Endothelial cell of umbilical vein (primary cell): ENCODE results near the gene EPN1. TPM values are rescaled to one million over a fixed set of nuclear protein-coding genes. Genes with fewer than 3 reads are reported as not detected.

Experiments used
- BruUV-seq: library from RNA; stranded (reverse); fragments of 400-500 nt; replicated peaks from 2 replicates; lab custom pipeline; 2021; lab: Mats Ljungman, UMichigan
- CTCF ChIA-PET: fragments of 300-600, 350-600 bp; sonication (Branson Sonifier 250); formaldehyde crosslinking; loops from one replicate; lab custom pipeline; 2021; ENCODE audit warnings: antibody characterized with exemption, inconsistent platforms; lab: Charles Lee
- POLR2A ChIA-PET: fragments of 300-600, 350-600 bp; sonication (Branson Sonifier 250); formaldehyde crosslinking; loops from one replicate; lab custom pipeline; 2021; ENCODE audit warnings: antibody characterized with exemption, inconsistent platforms; lab: Charles Lee
- DNase-seq: peaks from one replicate; pipeline ENCODE4 v3.0.0-alpha.2; 2011; ENCODE audit warnings: low read depth, low spot score
- FAIRE-seq: peaks from 2 replicates; lab custom pipeline; 2011; peaks lifted over from hg19 to GRCh38; lab: Jason Lieb, UNC
- H2AFZ ChIP-seq: 2 replicates; pipeline ENCODE4 v1.6.0; 2012; ENCODE audit warnings: low read depth, low read length, control low read depth, inconsistent platforms
- H3K27ac ChIP-seq: 2 replicates; pipeline ENCODE4 v1.5.1; 2011; ENCODE audit warnings: low read depth, mild to moderate bottlenecking, control low read depth, low read length, moderate library complexity; ENCODE audit not compliant: insufficient read depth
- H3K27me3 ChIP-seq, 2 experiments: 2 replicates each; pipeline versions ENCODE4 v1.6.0 to v1.6.1; 2011; ENCODE audit warnings: low read length in 2 of 2, mixed read lengths in 1 of 2; ENCODE audit not compliant: control insufficient read depth in 2 of 2, insufficient read depth in 2 of 2
- H3K36me3 ChIP-seq, 2 experiments: 2 replicates in 1 of 2; 3 replicates in 1 of 2; pipeline ENCODE4 v1.5.1; 2011; ENCODE audit warnings: low read length in 2 of 2, mild to moderate bottlenecking in 1 of 2, moderate library complexity in 1 of 2; ENCODE audit not compliant: control insufficient read depth in 2 of 2, insufficient read depth in 2 of 2; ENCODE audit errors: extremely low read depth in 1 of 2
- H3K4me1 ChIP-seq: 3 replicates; pipeline ENCODE4 v1.5.1; 2011; ENCODE audit warnings: mild to moderate bottlenecking, low read length; ENCODE audit not compliant: control insufficient read depth, insufficient read depth; ENCODE audit errors: extremely low read depth
- H3K4me2 ChIP-seq: 2 replicates; pipeline ENCODE4 v1.6.1; 2011; ENCODE audit warnings: low read length, control low read depth, mixed read lengths; ENCODE audit not compliant: insufficient read depth
- H3K4me3 ChIP-seq, 3 experiments: fragments of 200-600 bp in 1 of 3; sonication (generic), shearing (Covaris generic) in 1 of 3; replicated peaks in 1 of 3; 2 replicates each; pipeline ENCODE4 v1.5.1; 2011 to 2016; ENCODE audit warnings: control low read depth in 3 of 3, low read length in 3 of 3, mild to moderate bottlenecking in 2 of 3, inconsistent platforms in 1 of 3, low read depth in 1 of 3, moderate library complexity in 1 of 3; ENCODE audit not compliant: insufficient read depth in 1 of 3
- H3K79me2 ChIP-seq: 2 replicates; pipeline ENCODE4 v1.6.0; 2012; ENCODE audit warnings: low read length, inconsistent platforms; ENCODE audit not compliant: control insufficient read depth, insufficient read depth
- H3K9ac ChIP-seq: replicated peaks from 2 replicates; pipeline ENCODE3; 2011; ENCODE audit warnings: low read length, control low read depth; ENCODE audit not compliant: insufficient read depth; ENCODE audit errors: extremely low read depth
- H3K9me1 ChIP-seq: replicated peaks from 3 replicates; pipeline ENCODE4 v1.6.0; 2011; ENCODE audit warnings: mild to moderate bottlenecking, low read length; ENCODE audit not compliant: control insufficient read depth, insufficient read depth; ENCODE audit errors: extremely low read depth
- H3K9me3 ChIP-seq: replicated peaks from 2 replicates; pipeline ENCODE4 v1.5.1; 2012; ENCODE audit warnings: low read length, inconsistent platforms; ENCODE audit not compliant: control insufficient read depth, insufficient read depth
- H4K20me1 ChIP-seq: replicated peaks from 2 replicates; pipeline ENCODE3; 2011; ENCODE audit warnings: mild to moderate bottlenecking, low read length; ENCODE audit not compliant: control insufficient read depth, insufficient read depth; ENCODE audit errors: extremely low read depth
- GATA2 ChIP-seq: IDR thresholded peaks from 2 replicates; pipeline ENCODE4 v1.7.0; 2011; ENCODE audit warnings: low read depth, mild to moderate bottlenecking, moderate library complexity, mixed read lengths, low read length; ENCODE audit not compliant: insufficient read length, insufficient read depth
- JUN ChIP-seq: IDR thresholded peaks from 2 replicates; pipeline ENCODE4 v1.6.1; 2011; ENCODE audit warnings: borderline replicate concordance, low read depth; ENCODE audit not compliant: insufficient read length, insufficient read depth
- MYC ChIP-seq: IDR thresholded peaks from one replicate; pipeline ENCODE4 v1.6.1; 2011; ENCODE audit warnings: mild to moderate bottlenecking, low read depth, low read length
- POLR2AphosphoS5 ChIP-seq: IDR thresholded peaks from 2 replicates; pipeline ENCODE4 v1.6.1; 2012; ENCODE audit warnings: low read depth, mild to moderate bottlenecking, control low read depth, low read length, moderate library complexity; ENCODE audit not compliant: insufficient read depth
- dilution Hi-C: fragments of 300-500 bp; cut with MboI; formaldehyde crosslinking; loops from one replicate; pipeline ENCODE4 v1.15.0; 2019; ENCODE audit warnings: low sequenced_read_pairs; ENCODE audit not compliant: extremely low pct_ligation_motif_present
- intact Hi-C: fragments of 100-400 bp; cut with micrococcal nuclease; formaldehyde crosslinking; loops from one replicate; pipeline ENCODE4 v1.10.0; 2022
- polyA plus RNA-seq, 4 experiments: library from polyadenylated mRNA; depleted of rRNA in 3 of 4; stranded (reverse) in 3 of 4; unstranded in 1 of 4; fragments of >200 nt; gene quantifications; 2 replicates each; pipeline versions ENCODE4 v1.2.1 to v1.2.3, GENCODE V29; 2011 to 2012; ENCODE audit warnings: missing spikeins in 1 of 4
- total RNA-seq: library from RNA; stranded (reverse); gene quantifications from 2 replicates; pipeline ENCODE4 v1.2.3, GENCODE V29; 2021
- TF ChIP-seq, protein P1 (sequence below), 2 donors: IDR thresholded peaks; 1 replicate in 1 of 2; 2 replicates in 1 of 2; pipeline ENCODE4 v1.5.1; 2011; ENCODE audit warnings: low read length in 2 of 2, mild to moderate bottlenecking in 2 of 2, moderate library complexity in 2 of 2, control low read depth in 1 of 2, inconsistent platforms in 1 of 2, low read depth in 1 of 2; ENCODE audit not compliant: insufficient read depth in 1 of 2; ENCODE audit errors: extremely low read depth in 1 of 2

Gene EPN1
- total and polyA plus RNA-seq, 2 donors (not counting 3 experiments of a cell fraction or from before 2014, with no cell fraction given), result 87.2 to 138 TPM

DNA sequence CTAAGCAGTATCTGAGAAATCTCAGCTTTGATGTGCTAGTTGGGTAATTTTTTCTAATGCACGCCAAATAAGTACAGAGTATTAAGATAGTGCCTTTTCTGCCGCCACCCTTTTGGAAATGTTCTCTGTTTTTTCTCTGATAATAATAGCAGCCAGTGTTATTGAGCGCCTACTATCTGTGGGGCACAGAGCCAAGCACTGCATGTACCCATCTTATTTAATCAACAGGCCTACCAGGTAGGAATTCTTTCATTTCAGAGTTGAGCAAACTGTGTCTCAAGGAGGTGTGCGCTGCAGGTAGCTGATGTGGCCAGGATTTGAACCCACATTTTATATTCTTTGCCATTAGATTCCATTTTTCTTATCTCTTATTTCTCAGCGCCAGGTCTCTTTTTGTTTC is 1.4 kb downstream of the EPN1 start:
- Histone ChIP-seq H2AFZ (no peak overlapping the region), H3K27ac (peak overlapping the region; percentile 22), H3K9me1 (no peaks in the 10 kb centered on the region), H3K79me2 (peaks cover 79% of the 10 kb centered on the region), H3K4me3 (peak overlapping the region in 2 of 3 experiments; percentile 17 to 63), H3K9ac (peak overlapping the region; percentile 75), H3K4me1 (peaks cover 44% of the 10 kb centered on the region), H4K20me1 (peaks cover 5% of the 10 kb centered on the region), H3K27me3 (no peaks in the 10 kb centered on the region), H3K4me2 (peak overlapping the region; percentile 91), H3K9me3 (no peaks in the 10 kb centered on the region), H3K36me3 (peaks cover 13 to 21% of the 10 kb centered on the region in 2 experiments)
- dilution Hi-C loops (no loop called here), intact Hi-C loops (no loop called here)
- no peak for FAIRE-seq
- no TSS peak for BruUV-seq
- TF ChIP-seq MYC (no peak), GATA2 (no peak)
- TF ChIP-seq, protein P1, sequence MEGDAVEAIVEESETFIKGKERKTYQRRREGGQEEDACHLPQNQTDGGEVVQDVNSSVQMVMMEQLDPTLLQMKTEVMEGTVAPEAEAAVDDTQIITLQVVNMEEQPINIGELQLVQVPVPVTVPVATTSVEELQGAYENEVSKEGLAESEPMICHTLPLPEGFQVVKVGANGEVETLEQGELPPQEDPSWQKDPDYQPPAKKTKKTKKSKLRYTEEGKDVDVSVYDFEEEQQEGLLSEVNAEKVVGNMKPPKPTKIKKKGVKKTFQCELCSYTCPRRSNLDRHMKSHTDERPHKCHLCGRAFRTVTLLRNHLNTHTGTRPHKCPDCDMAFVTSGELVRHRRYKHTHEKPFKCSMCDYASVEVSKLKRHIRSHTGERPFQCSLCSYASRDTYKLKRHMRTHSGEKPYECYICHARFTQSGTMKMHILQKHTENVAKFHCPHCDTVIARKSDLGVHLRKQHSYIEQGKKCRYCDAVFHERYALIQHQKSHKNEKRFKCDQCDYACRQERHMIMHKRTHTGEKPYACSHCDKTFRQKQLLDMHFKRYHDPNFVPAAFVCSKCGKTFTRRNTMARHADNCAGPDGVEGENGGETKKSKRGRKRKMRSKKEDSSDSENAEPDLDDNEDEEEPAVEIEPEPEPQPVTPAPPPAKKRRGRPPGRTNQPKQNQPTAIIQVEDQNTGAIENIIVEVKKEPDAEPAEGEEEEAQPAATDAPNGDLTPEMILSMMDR (IDR thresholded peaks at IDR 0.05; ENCODE audit: extremely low read depth in 1 of 2, insufficient read depth in 1 of 2, low read depth in 1 of 2, low read length in 2 of 2), result peak in 1 of 2 donors; percentile 3
- no peak for DNase-seq
- ChIA-PET CTCF (interaction anchor here (0.8 to 1.2 kb wide), 3 partner anchors 22 to 133 kb away, joined by 3 to 4 read pairs (median 3); no protein-coding TSS in a partner anchor), POLR2A (no interaction called here)

DNA sequence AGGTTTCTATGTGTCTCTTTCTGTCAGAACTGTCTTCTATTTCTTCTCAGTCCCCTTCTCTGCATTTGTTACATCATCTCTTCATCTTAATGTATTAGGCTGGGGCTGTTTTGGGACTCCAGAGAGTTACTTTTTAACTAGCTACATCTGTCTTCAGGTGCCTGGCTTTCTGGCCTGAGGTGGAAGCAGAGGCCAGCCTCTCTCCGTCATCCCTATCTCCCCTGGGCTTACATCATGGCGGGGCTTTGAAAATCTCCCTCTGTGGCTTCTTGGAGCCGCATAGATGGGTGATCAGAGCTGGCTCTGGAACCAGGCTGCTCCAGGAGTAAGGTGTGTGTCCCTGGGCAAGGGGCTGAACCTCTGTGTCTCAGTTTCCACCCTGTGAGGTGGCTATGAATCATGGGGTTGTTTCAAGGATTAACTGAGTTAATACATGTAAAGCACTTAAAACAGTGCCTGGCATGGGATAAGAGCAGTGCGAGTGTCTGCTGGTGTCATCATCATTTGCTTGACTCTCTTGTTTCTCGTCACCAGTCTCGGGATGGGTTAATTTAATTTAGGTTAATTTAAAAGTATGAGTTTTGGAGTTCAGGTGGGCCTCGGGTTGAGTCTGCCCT is 2.0 kb downstream of the EPN1 start:
- BruUV-seq, result no TSS peak
- H2AFZ ChIP-seq, result no peak overlapping the region
- H3K4me1 ChIP-seq, result peaks cover 44% of the 10 kb centered on the region
- dilution Hi-C loops (no loop called here), intact Hi-C loops (no loop called here)
- H3K27me3 ChIP-seq, result no peaks in the 10 kb centered on the region
- H3K4me2 ChIP-seq, result peak overlapping the region; percentile 91
- peaks cover 13 to 21% of the 10 kb centered on the region in 2 experiments for H3K36me3 ChIP-seq
- DNase-seq (no peak), FAIRE-seq (no peak)
- TF ChIP-seq POLR2AphosphoS5, result no peak
- no peak for TF ChIP-seq JUN
- peaks cover 5% of the 10 kb centered on the region for H4K20me1 ChIP-seq
- no peaks in the 10 kb centered on the region for H3K9me3 ChIP-seq
- H3K79me2 ChIP-seq, result peaks cover 80% of the 10 kb centered on the region
- no peaks in the 10 kb centered on the region for H3K9me1 ChIP-seq
- peak overlapping the region; percentile 47 for H3K27ac ChIP-seq
- H3K9ac ChIP-seq, result no peak overlapping the region
- ChIA-PET POLR2A (no interaction called here), CTCF (interaction anchor here (0.8 to 1.3 kb wide), 4 partner anchors 20 to 132 kb away, joined by 3 to 4 read pairs (median 3); no protein-coding TSS in a partner anchor)
- peak overlapping the region in 1 of 3 experiments; percentile 38 for H3K4me3 ChIP-seq
